ENCODE measurements around the gene USP48.

Gene USP48

DNA sequence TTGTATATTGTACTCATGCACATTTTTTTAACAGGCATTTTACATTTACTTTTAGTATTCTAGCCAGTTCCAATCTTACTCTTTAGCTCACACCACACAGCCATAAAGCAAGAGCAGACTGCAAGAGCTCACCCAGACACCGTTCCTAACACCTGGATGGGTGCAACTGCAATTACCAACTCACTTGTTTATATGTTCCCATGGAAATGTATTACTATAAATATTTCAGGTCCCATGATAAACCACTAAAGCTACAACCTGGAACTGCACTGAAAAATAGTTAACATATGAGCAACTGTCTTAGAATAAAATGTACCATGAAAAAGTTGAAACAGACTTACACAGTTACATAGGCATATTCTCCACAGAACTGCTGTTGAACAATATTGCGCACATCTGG lies 30.8 kb downstream of the USP48 start:
- H3K9me3 Mint-ChIP-seq: no peaks in the 10 kb centered on the region
- no peaks in the 10 kb centered on the region for H3K27me3 Mint-ChIP-seq
- H3K36me3 Mint-ChIP-seq: peaks cover 31% of the 10 kb centered on the region
- H3K4me1 Mint-ChIP-seq: no peaks in the 10 kb centered on the region
- H3K27ac Mint-ChIP-seq: no peak overlapping the region
- ATAC-seq: no peak
- H3K4me3 Mint-ChIP-seq: no peak overlapping the region

GRCh38 chr1:21751281-21751680 lies 31.7 kb downstream of the USP48 start:
- Mint-ChIP-seq H3K36me3 (peaks cover 31% of the 10 kb centered on the region), H3K27ac (no peak overlapping the region), H3K4me1 (no peaks in the 10 kb centered on the region), H3K4me3 (no peak overlapping the region), H3K27me3 (no peaks in the 10 kb centered on the region), H3K9me3 (no peaks in the 10 kb centered on the region)
- ATAC-seq: no peak

DNA sequence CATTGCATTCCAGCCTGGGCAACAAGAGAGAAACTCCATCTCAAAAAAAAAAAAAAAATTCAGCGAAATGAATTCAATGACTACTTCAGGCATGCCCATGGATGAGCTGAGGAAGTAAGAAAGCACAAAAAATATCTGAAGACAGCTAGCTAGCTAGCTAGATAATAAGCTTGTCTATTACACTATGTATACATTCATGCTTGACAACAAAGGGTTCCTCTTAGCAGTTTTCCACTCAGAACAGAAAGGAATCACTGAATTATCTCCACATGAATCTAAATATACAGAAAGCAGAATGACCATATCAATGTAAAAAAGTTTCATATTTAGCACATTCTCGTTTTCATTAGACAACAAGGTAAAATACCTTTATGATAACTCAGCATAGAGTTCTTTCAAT lies 32.1 kb downstream of the USP48 start:
- no peaks in the 10 kb centered on the region for H3K4me1 Mint-ChIP-seq
- no peak overlapping the region for H3K27ac Mint-ChIP-seq
- H3K4me3 Mint-ChIP-seq: no peak overlapping the region
- H3K9me3 Mint-ChIP-seq: no peaks in the 10 kb centered on the region
- H3K36me3 Mint-ChIP-seq: peaks cover 31% of the 10 kb centered on the region
- ATAC-seq: no peak
- no peaks in the 10 kb centered on the region for H3K27me3 Mint-ChIP-seq

- no peak for ATAC-seq
- no peaks in the 10 kb centered on the region for H3K9me3 Mint-ChIP-seq
- H3K27ac Mint-ChIP-seq: no peak overlapping the region
- no peak overlapping the region for H3K4me3 Mint-ChIP-seq
- no peaks in the 10 kb centered on the region for H3K4me1 Mint-ChIP-seq
- no peaks in the 10 kb centered on the region for H3K27me3 Mint-ChIP-seq
- H3K36me3 Mint-ChIP-seq: peaks cover 28% of the 10 kb centered on the region
Measured at GRCh38 chr1:21749859-21750468, 33.0 kb downstream of the USP48 start.

GRCh38 chr1:21749109-21749508 lies 33.8 kb downstream of the USP48 start:
- H3K4me1 Mint-ChIP-seq: no peaks in the 10 kb centered on the region
- H3K27ac Mint-ChIP-seq: no peak overlapping the region
- H3K9me3 Mint-ChIP-seq: no peaks in the 10 kb centered on the region
- H3K27me3 Mint-ChIP-seq: no peaks in the 10 kb centered on the region
- H3K4me3 Mint-ChIP-seq: no peak overlapping the region
- ATAC-seq: no peak
- H3K36me3 Mint-ChIP-seq: peaks cover 21% of the 10 kb centered on the region

DNA sequence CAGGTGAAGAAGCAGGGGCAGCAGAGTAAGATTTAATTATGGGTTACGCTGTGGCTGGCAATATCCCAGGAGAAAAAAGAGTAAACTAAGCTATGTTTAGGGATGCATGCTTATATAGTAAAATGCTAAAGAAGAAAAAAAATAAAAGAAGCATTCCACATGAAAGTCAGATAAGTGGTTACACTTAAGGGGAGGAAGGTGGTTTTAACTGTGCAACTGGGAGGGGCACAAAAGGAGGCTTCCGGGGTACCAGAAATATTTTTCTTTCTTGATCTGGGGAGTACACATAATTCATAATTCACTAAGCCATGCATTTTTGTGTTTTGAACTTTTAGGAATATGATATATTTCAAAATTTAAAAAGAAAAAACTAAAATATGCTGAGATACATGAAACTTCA lies 39.5 kb downstream of the USP48 start:
- Mint-ChIP-seq H3K4me1 (peaks cover 5% of the 10 kb centered on the region), H3K27me3 (no peaks in the 10 kb centered on the region), H3K4me3 (no peak overlapping the region), H3K36me3 (peaks cover 23% of the 10 kb centered on the region), H3K27ac (no peak overlapping the region), H3K9me3 (no peaks in the 10 kb centered on the region)
- no peak for ATAC-seq

DNA sequence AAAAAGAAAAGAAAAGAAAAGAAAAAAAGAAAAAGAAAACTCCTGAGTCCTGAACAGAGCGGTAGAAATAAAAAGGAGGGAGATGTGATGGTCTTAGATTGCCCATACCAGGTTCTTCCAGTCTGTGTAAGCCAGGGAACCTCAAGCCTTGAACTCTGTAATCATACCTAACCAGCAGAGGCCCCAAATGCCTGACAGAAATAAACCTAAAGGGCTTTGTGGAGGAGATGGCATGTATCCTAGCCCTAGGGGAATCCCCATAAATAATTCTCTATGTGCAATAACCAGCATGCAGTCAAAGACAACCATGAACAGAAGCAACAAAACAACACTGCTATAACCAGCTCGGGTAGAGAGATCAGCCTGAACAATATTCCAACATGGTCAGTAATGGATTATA lies 40.4 kb downstream of the USP48 start:
- no peak overlapping the region for H3K4me3 Mint-ChIP-seq
- no peak overlapping the region for H3K27ac Mint-ChIP-seq
- ATAC-seq: no peak
- H3K9me3 Mint-ChIP-seq: no peaks in the 10 kb centered on the region
- H3K27me3 Mint-ChIP-seq: no peaks in the 10 kb centered on the region
- H3K36me3 Mint-ChIP-seq: peaks cover 23% of the 10 kb centered on the region
- peaks cover 5% of the 10 kb centered on the region for H3K4me1 Mint-ChIP-seq

DNA sequence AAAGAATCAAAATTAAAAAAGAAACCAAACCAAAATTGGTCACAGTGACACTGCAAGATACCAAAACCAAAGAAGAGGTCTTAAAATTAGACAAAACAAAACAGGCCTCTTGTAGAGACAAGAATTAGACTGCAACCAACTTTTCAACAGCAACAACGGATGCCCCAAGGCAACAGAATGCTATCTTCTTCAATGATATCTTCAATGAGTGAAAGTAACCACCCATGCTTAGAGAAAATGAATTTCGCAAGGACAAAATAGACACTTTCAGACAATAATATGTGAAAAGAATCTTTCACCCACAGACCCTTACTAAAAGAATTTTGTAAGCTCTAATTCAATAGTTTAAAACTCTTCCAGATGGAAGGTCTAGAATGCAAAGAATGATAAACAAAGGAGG lies 41.7 kb downstream of the USP48 start:
- peaks cover 32% of the 10 kb centered on the region for H3K36me3 Mint-ChIP-seq
- H3K4me3 Mint-ChIP-seq: no peak overlapping the region
- peaks cover 5% of the 10 kb centered on the region for H3K4me1 Mint-ChIP-seq
- no peak overlapping the region for H3K27ac Mint-ChIP-seq
- H3K27me3 Mint-ChIP-seq: no peaks in the 10 kb centered on the region
- H3K9me3 Mint-ChIP-seq: no peaks in the 10 kb centered on the region
- ATAC-seq: no peak

DNA sequence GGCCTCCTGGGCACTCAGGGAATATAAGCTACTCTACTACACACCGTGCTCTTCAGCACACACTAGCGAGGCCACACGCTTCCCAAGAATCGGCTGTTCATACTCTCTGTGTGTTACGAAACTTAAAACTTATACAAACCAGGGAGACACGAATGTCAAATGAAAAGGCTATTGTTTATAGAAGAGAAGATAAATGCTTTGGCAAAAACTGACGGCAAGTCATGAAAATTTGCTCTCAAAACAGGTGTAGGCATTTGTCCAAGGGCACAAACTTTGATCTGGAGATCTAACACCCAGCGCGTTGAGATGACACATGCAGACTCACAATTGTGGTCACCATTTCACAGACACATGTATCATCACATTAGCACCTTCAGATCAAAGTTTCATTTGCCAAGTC lies 46.1 kb downstream of the USP48 start:
- ATAC-seq: no peak
- H3K4me1 Mint-ChIP-seq: peaks cover 5% of the 10 kb centered on the region

DNA sequence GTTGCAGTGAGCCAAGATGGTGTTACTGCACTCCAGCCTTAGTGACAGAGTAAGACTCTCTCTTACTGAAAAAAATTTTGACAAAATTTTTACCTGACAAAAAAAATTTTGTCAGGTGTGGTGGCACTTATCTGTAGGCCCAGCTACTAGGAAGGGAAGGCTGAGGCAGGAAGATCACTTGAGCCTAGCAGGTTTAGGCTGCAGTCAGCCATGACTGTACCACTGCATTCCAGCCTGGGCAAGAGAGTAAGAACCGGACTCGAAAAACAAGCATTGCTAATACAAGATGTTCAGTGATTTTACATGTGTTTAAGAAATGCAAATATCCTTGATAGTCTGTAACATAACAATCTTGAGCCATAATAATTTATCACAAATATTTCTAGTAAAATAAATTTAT lies 46.9 kb downstream of the USP48 start:
- no peak for ATAC-seq
- H3K4me1 Mint-ChIP-seq: peaks cover 5% of the 10 kb centered on the region
- H3K36me3 Mint-ChIP-seq: peaks cover 31% of the 10 kb centered on the region
- H3K27ac Mint-ChIP-seq: no peak overlapping the region
- H3K9me3 Mint-ChIP-seq: no peaks in the 10 kb centered on the region
- no peak overlapping the region for H3K4me3 Mint-ChIP-seq
- H3K27me3 Mint-ChIP-seq: no peaks in the 10 kb centered on the region

More for the DNA sequence above, 46.1 kb downstream of the USP48 start:
- Mint-ChIP-seq H3K36me3 (peaks cover 32% of the 10 kb centered on the region), H3K27me3 (no peaks in the 10 kb centered on the region), H3K27ac (no peak overlapping the region), H3K9me3 (no peaks in the 10 kb centered on the region), H3K4me3 (no peak overlapping the region)

DNA sequence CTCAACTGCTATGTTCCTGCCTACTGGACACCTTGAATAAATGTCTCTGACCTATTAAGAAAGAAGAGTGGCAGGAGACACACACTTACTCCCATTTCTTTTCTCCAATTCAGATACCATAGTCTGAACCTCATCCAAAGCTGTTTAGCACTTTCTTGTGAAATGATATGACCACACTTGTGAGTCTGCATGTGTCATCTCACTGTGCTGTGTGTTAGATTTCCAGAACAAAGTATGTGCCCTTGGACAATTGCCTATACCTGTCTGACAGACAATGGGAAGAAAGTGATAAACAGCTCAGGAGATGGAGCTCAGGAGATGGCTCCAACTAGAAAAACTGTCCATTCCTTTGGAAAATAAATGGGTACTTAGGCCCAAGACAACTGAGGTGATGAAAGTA lies 48.4 kb downstream of the USP48 start:
- no peak for ATAC-seq
- Mint-ChIP-seq H3K4me1 (no peaks in the 10 kb centered on the region), H3K27me3 (no peaks in the 10 kb centered on the region), H3K4me3 (no peak overlapping the region), H3K27ac (no peak overlapping the region), H3K9me3 (no peaks in the 10 kb centered on the region), H3K36me3 (peaks cover 17% of the 10 kb centered on the region)

DNA sequence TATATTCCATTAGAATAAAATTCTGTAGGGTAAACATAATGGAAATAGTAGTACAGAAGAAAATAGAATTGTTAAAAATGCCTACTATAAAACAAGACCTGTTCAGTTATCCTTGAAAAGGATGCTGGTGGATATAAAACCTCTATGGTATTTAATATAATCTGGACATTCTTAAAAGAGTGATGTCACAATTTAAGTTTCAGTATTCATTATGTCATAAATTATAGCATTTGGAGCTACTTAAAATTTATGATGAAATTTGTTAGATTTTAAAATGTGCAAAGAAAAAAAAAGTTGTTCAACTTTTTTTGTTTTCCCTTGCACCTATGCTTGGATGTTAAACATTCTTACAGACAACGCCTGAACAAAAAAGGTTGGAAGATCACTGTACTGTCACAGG lies 50.3 kb downstream of the USP48 start:
- H3K4me1 Mint-ChIP-seq: no peaks in the 10 kb centered on the region
- no peak overlapping the region for H3K4me3 Mint-ChIP-seq
- H3K27me3 Mint-ChIP-seq: no peaks in the 10 kb centered on the region
- ATAC-seq: no peak
- H3K27ac Mint-ChIP-seq: no peak overlapping the region
- H3K36me3 Mint-ChIP-seq: peaks cover 24% of the 10 kb centered on the region
- no peaks in the 10 kb centered on the region for H3K9me3 Mint-ChIP-seq

GRCh38 chr1:21725748-21726392 lies 57.1 kb downstream of the USP48 start:
- no peaks in the 10 kb centered on the region for H3K4me1 Mint-ChIP-seq
- H3K27ac Mint-ChIP-seq: no peak overlapping the region
- no peak for ATAC-seq
- peaks cover 42% of the 10 kb centered on the region for H3K36me3 Mint-ChIP-seq
- H3K9me3 Mint-ChIP-seq: no peaks in the 10 kb centered on the region
- H3K27me3 Mint-ChIP-seq: no peaks in the 10 kb centered on the region
- H3K4me3 Mint-ChIP-seq: no peak overlapping the region

DNA sequence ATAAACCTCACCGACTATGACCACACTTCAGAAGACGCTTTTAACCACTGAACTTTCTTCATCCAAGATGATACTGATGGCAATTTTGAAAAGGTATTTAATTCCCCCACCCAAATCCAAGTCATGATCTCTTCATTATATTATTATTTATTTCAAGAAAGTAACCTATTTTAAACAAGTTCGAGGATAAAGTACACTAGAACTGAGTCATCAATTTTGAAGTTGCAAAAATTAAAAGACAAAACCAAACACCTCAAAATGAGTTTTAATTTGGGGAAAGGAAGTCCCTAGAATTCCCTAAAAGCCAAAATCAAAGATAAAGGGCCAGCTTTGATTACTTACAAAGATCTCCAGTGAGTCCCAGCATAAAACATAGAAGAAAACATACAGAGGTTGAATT lies 58.4 kb downstream of the USP48 start:
- Mint-ChIP-seq H3K36me3 (peaks cover 45% of the 10 kb centered on the region), H3K9me3 (no peaks in the 10 kb centered on the region), H3K4me1 (no peaks in the 10 kb centered on the region), H3K27me3 (no peaks in the 10 kb centered on the region), H3K27ac (no peak overlapping the region), H3K4me3 (no peak overlapping the region)
- no peak for ATAC-seq

DNA sequence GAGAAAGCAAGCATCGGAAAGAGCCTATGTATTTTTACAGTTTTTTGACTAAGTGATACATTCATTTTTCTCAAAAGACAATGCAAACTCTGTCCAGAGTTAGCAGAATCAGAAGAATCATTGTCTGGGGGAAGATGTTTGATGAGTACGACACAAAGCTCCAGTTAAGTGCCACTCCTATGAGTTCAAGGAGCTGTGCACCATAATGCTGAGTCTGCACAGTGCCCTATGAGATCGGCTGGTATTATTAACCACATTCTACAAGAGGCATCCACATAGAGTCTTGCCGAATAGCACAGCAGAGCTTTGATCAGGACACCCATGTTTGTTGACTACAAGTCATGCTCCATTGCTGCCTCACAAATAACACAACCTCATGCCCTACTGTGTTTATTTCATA lies 58.9 kb downstream of the USP48 start:
- Mint-ChIP-seq H3K27ac (no peak overlapping the region), H3K9me3 (no peaks in the 10 kb centered on the region), H3K27me3 (no peaks in the 10 kb centered on the region), H3K4me3 (no peak overlapping the region), H3K36me3 (peaks cover 45% of the 10 kb centered on the region), H3K4me1 (no peaks in the 10 kb centered on the region)
- no peak for ATAC-seq

GRCh38 chr1:21721295-21721985 lies 61.5 kb downstream of the USP48 start:
- Mint-ChIP-seq H3K36me3 (peaks cover 55% of the 10 kb centered on the region), H3K27me3 (no peaks in the 10 kb centered on the region), H3K4me3 (no peak overlapping the region), H3K4me1 (no peaks in the 10 kb centered on the region), H3K27ac (peak overlapping the region; percentile 43), H3K9me3 (no peaks in the 10 kb centered on the region)
- ATAC-seq: no peak
